Lower leg skin (tissue), 4 donors: ENCODE measurements around the gene LRRC53. TPM values are rescaled to one million over a fixed set of nuclear protein-coding genes. Genes with fewer than 3 reads are reported as not detected.

Source experiments
- DNase-seq, 2 donors: peaks; one replicate each; pipeline ENCODE4 v3.0.0-alpha.2; 2019; ENCODE audit warnings: low spot score in 2 of 2
- H3K4me3 ChIP-seq: fragments of 200-600 bp; sonication (generic); 2 replicates; pipeline ENCODE4 v1.5.1; 2017; ENCODE audit warnings: mild to moderate bottlenecking, low read depth; ENCODE audit not compliant: poor library complexity, severe bottlenecking
- POLR2A ChIP-seq, 2 donors: fragments of 450-650 bp; IDR thresholded peaks; one replicate each; pipeline ENCODE4 v1.6.1; 2016 to 2017; ENCODE audit warnings: antibody characterized with exemption in 2 of 2, mild to moderate bottlenecking in 1 of 2, moderate library complexity in 1 of 2
- WGBS, 2 donors: methylation state at CpG; one replicate each; pipeline ENCODE4 v1.1.5; 2018; 5-methylcytosine and 5-hydroxymethylcytosine counted together
- intact Hi-C: fragments of 100-400 bp; cut with DNase I; formaldehyde crosslinking; loops from one replicate; pipeline ENCODE4 v1.15.0; 2023; ENCODE audit warnings: low total_unique reads
- total RNA-seq, 4 donors: library from RNA; depleted of rRNA; stranded (reverse); fragments of >200 nt; gene quantifications; one replicate each; pipeline ENCODE4 v1.1.0, GENCODE V29; 2016
- TF ChIP-seq, protein P1 (sequence below), 3 donors: fragments of 450-650 bp; IDR thresholded peaks; one replicate each; pipeline ENCODE4 v1.5.1; 2016; ENCODE audit warnings: antibody characterized with exemption in 3 of 3, mild to moderate bottlenecking in 3 of 3, moderate library complexity in 2 of 3

Gene LRRC53
- total RNA-seq, 4 donors from 2014 or later = not detected

DNA sequence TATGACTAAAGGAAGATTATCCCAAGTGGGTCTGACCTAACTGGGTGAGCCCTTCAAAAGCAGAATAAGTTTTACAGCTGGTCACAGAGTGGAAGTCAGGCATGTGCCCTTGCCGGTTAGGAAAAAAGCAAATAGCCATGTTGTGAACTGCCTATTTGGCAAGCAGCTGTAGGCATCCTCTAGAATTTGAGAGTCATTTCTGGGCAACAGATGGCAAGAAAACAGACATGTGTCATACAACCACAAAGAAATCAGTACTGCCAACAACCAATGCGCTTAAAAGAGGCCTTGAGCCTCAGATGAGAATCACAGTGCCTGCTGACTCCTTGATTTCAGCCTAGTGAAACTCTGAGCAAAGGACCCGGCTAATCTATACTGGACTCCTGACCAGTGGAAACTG is 26.8 kb downstream of the LRRC53 start:
- TF ChIP-seq, protein P1, sequence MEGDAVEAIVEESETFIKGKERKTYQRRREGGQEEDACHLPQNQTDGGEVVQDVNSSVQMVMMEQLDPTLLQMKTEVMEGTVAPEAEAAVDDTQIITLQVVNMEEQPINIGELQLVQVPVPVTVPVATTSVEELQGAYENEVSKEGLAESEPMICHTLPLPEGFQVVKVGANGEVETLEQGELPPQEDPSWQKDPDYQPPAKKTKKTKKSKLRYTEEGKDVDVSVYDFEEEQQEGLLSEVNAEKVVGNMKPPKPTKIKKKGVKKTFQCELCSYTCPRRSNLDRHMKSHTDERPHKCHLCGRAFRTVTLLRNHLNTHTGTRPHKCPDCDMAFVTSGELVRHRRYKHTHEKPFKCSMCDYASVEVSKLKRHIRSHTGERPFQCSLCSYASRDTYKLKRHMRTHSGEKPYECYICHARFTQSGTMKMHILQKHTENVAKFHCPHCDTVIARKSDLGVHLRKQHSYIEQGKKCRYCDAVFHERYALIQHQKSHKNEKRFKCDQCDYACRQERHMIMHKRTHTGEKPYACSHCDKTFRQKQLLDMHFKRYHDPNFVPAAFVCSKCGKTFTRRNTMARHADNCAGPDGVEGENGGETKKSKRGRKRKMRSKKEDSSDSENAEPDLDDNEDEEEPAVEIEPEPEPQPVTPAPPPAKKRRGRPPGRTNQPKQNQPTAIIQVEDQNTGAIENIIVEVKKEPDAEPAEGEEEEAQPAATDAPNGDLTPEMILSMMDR (IDR thresholded peaks at IDR 0.05) = no peak
- TF ChIP-seq POLR2A (IDR thresholded peaks at IDR 0.05) = no peak
- intact Hi-C loops = no loop called here
- WGBS, 2 donors = 73 to 81% methylated on average over 3 of the region's 3 CpGs
- no peak for DNase-seq
- no peak overlapping the region for H3K4me3 ChIP-seq

GRCh38 chr1:74481607-74482006 is 30.8 kb downstream of the LRRC53 start:
- 79 to 83% methylated on average over 3 of the region's 3 CpGs for WGBS, 2 donors
- H3K4me3 ChIP-seq = no peak overlapping the region
- no peak for TF ChIP-seq POLR2A (IDR thresholded peaks at IDR 0.05)
- TF ChIP-seq, protein P1 (IDR thresholded peaks at IDR 0.05) = no peak
- DNase-seq = no peak
- intact Hi-C loops = no loop called here

DNA sequence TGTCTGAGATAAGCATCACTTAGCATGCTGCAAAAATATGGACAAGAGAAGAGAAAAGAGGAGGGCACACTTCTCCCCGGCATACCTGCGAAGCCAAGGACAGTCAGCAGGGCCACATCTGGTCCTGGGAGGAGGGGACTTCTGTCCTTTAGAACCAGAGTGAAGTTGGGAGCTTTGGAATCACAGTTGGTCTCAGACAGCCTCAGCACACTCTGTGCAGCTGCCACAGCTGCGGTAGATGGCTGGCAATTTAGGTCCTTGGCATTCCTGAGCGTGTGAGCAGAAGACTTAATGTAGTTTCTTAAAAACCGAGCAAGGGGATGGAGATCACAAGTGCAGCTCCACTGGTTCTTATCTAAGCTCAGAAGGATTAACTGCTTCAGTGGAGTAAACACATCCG is 32.3 kb downstream of the LRRC53 start:
- TF ChIP-seq, protein P1 (IDR thresholded peaks at IDR 0.05) = no peak
- no peak for TF ChIP-seq POLR2A (IDR thresholded peaks at IDR 0.05)
- intact Hi-C loops = no loop called here
- no peak for DNase-seq
- WGBS, 2 donors = 76 to 90% methylated on average over 6 of the region's 6 CpGs
- H3K4me3 ChIP-seq = no peak overlapping the region

GRCh38 chr1:74478979-74479378 is 33.4 kb downstream of the LRRC53 start:
- 62 to 64% methylated on average over 2 of the region's 2 CpGs for WGBS, 2 donors
- no peak for DNase-seq
- TF ChIP-seq POLR2A (IDR thresholded peaks at IDR 0.05) = no peak
- TF ChIP-seq, protein P1 (IDR thresholded peaks at IDR 0.05) = no peak
- intact Hi-C loops = no loop called here
- no peak overlapping the region for H3K4me3 ChIP-seq

- 69 to 74% methylated on average over 6 of the region's 6 CpGs for WGBS, 2 donors
- H3K4me3 ChIP-seq = no peak overlapping the region
- TF ChIP-seq POLR2A (IDR thresholded peaks at IDR 0.05) = no peak
- TF ChIP-seq, protein P1 (IDR thresholded peaks at IDR 0.05) = no peak
- no peak for DNase-seq
- intact Hi-C loops = no loop called here
Observed at GRCh38 chr1:74474585-74474984, 37.8 kb downstream of the LRRC53 start.

DNA sequence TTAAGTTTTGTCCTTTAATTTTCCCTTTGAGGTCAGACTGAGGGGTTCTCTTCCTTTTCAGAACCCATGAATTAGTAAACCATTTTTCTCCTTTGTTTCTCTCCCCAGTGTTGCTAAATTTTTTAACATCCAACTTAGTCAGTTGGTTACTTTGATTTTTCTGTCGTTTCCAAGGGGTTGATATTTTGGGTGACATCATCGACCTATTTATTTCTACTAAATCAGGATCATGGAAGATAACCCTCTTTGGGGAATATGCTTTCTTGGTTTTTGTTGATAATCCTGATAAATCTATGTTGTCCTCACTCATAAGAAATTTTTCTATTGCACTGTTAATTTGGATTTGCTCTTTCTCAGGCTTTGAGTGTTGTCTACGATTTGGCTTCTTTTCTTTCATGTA is 40.9 kb downstream of the LRRC53 start:
- H3K4me3 ChIP-seq = no peak overlapping the region
- WGBS, 2 donors = 67 to 70% methylated on average over 3 of the region's 3 CpGs
- TF ChIP-seq POLR2A (IDR thresholded peaks at IDR 0.05) = no peak
- TF ChIP-seq, protein P1 (IDR thresholded peaks at IDR 0.05) = no peak
- intact Hi-C loops = no loop called here
- DNase-seq = no peak
